ENCODE measurements around the gene LSP1. TPM values are rescaled to one million over a fixed set of nuclear protein-coding genes. Genes with fewer than 3 reads are reported as not detected.

LSP1 gene
- total and polyA plus RNA-seq, 2 of the 13 experiments (the other 11 are each of a cell fraction or from before 2014, with no cell fraction given), result 0.59 to 1.00 TPM

DNA sequence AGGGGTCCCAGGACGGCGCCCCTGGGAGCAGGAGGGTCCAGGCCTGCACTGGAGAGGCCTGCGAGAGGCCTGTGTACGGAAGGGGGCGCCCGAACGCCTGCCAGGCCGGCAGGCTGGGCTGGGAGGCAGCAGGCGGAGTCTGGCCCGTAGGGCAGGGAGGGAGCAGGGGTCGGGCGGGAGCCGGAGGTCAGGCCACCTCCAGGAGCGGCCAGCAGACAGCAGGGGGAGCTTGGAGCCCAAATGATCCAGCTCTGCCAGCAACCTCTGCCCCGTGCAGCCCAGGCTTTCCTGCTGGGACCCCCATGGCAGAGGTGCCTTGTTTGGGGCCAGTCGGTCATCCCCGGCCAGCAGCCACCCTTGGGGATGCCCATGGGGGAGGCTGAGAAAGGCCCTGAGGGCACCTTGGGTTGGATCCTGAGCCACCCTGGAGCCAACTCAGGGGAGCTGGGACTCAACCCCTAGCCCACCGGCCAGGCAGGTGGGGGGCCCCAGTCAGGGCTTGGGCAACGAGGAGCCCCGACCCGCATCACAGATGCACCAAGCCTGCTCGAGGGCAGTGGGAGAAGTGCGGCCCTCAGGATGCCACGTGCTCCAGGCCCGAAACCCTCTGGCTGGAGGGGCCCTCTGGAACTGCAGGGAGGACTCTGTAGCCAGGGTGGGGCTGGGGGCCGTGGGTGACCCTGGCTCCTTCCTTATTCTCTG is 27.7 kb upstream of the LSP1 start (continued):
- TF ChIP-seq, protein P1, sequence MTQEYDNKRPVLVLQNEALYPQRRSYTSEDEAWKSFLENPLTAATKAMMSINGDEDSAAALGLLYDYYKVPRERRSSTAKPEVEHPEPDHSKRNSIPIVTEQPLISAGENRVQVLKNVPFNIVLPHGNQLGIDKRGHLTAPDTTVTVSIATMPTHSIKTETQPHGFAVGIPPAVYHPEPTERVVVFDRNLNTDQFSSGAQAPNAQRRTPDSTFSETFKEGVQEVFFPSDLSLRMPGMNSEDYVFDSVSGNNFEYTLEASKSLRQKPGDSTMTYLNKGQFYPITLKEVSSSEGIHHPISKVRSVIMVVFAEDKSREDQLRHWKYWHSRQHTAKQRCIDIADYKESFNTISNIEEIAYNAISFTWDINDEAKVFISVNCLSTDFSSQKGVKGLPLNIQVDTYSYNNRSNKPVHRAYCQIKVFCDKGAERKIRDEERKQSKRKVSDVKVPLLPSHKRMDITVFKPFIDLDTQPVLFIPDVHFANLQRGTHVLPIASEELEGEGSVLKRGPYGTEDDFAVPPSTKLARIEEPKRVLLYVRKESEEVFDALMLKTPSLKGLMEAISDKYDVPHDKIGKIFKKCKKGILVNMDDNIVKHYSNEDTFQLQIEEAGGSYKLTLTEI (CRISPR knock-in tag; conservative IDR thresholded peaks at IDR 0.05), result no peak
- TF ChIP-seq ZNF225 (CRISPR knock-in tag; IDR thresholded peaks at IDR 0.05) (no peak), ZNF629 (CRISPR knock-in tag; conservative IDR thresholded peaks at IDR 0.05) (0 out of 2 replicates have a peak, but pooled peaks have one; percentile 28), HES4 (CRISPR knock-in tag; IDR thresholded peaks at IDR 0.05; ENCODE audit: borderline replicate concordance) (no peak), MEIS2 (CRISPR knock-in tag; IDR thresholded peaks at IDR 0.05) (peak; percentile 79), ZNF441 (CRISPR knock-in tag; IDR thresholded peaks at IDR 0.05; ENCODE audit: borderline replicate concordance) (peak; percentile 50; the same call in 1 of the 2 replicates), RAD21 (CRISPR knock-in tag; IDR thresholded peaks at IDR 0.05) (peak; percentile 96), SRY (CRISPR knock-in tag; IDR thresholded peaks at IDR 0.05) (0 out of 2 replicates have a peak, but pooled peaks have one; percentile 41), CREB1 (IDR thresholded peaks at IDR 0.05) (no peak), CREB1 (CRISPR knock-in tag; IDR thresholded peaks at IDR 0.05) (no peak), ZNF354B (CRISPR knock-in tag; IDR thresholded peaks at IDR 0.05) (no peak), NFE2L1 (CRISPR knock-in tag; IDR thresholded peaks at IDR 0.05; ENCODE audit: borderline replicate concordance) (no peak), PRMT3 (CRISPR knock-in tag; IDR thresholded peaks at IDR 0.05; ENCODE audit: borderline replicate concordance, low read depth) (no peak), ZNF121 (CRISPR knock-in tag; IDR thresholded peaks at IDR 0.05) (peak; percentile 78), TCF7 (IDR thresholded peaks at IDR 0.05; ENCODE audit: low read depth) (no peak), STAG1 (CRISPR knock-in tag; IDR thresholded peaks at IDR 0.05) (peak; percentile 91), ASH2L (IDR thresholded peaks at IDR 0.05; ENCODE audit: insufficient read length, low read depth, low read length) (no peak), ZNF841 (CRISPR knock-in tag; IDR thresholded peaks at IDR 0.05; ENCODE audit: borderline replicate concordance) (no peak), DPF2 (CRISPR knock-in tag; IDR thresholded peaks at IDR 0.05; ENCODE audit: borderline replicate concordance, low read depth) (no peak), SOX13 (IDR thresholded peaks at IDR 0.05) (no peak), SOX13 (CRISPR knock-in tag; conservative IDR thresholded peaks at IDR 0.05 in 1 of 2, IDR thresholded peaks at IDR 0.05 in 1 of 2) (no peak), NR3C1 (CRISPR knock-in tag; IDR thresholded peaks at IDR 0.05) (no peak), ZNF782 (CRISPR knock-in tag; IDR thresholded peaks at IDR 0.05; ENCODE audit: borderline replicate concordance) (peak; percentile 52; the same call in 1 of the 2 replicates), DMAP1 (CRISPR knock-in tag; IDR thresholded peaks at IDR 0.05) (no peak), SAFB2 (CRISPR knock-in tag; IDR thresholded peaks at IDR 0.05; ENCODE audit: borderline replicate concordance, low read depth) (no peak)
- TF ChIP-seq, protein P2, sequence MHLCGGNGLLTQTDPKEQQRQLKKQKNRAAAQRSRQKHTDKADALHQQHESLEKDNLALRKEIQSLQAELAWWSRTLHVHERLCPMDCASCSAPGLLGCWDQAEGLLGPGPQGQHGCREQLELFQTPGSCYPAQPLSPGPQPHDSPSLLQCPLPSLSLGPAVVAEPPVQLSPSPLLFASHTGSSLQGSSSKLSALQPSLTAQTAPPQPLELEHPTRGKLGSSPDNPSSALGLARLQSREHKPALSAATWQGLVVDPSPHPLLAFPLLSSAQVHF (CRISPR knock-in tag; IDR thresholded peaks at IDR 0.05), result no peak
- TF ChIP-seq, protein P3, sequence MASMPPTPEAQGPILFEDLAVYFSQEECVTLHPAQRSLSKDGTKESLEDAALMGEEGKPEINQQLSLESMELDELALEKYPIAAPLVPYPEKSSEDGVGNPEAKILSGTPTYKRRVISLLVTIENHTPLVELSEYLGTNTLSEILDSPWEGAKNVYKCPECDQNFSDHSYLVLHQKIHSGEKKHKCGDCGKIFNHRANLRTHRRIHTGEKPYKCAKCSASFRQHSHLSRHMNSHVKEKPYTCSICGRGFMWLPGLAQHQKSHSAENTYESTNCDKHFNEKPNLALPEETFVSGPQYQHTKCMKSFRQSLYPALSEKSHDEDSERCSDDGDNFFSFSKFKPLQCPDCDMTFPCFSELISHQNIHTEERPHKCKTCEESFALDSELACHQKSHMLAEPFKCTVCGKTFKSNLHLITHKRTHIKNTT (CRISPR knock-in tag; IDR thresholded peaks at IDR 0.05), result no peak
- TF ChIP-seq, protein P4, sequence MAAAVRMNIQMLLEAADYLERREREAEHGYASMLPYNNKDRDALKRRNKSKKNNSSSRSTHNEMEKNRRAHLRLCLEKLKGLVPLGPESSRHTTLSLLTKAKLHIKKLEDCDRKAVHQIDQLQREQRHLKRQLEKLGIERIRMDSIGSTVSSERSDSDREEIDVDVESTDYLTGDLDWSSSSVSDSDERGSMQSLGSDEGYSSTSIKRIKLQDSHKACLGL (CRISPR knock-in tag; IDR thresholded peaks at IDR 0.05), result no peak

All from HepG2 (cell line).